ENCODE data around the gene PARPBP. TPM values are rescaled to one million over a fixed set of nuclear protein-coding genes. Genes with fewer than 3 reads are reported as not detected.
"Not testable (repeated sequence)": the region's sequence is repeated elsewhere in the genome, so short reads cannot be mapped to it uniquely, and the experiment has no call there.

Gene PARPBP
- total and polyA plus RNA-seq, 2 donors (not counting 3 experiments of a cell fraction or from before 2014, with no cell fraction given) = 4.2 to 19.0 TPM

- Histone ChIP-seq H3K27ac (ENCODE audit: insufficient read depth, low read depth, low read length) (no peak overlapping the region), H3K27me3 (ENCODE audit: control insufficient read depth in 2 of 2, insufficient read depth in 2 of 2, low read length in 2 of 2) (no peaks in the 10 kb centered on the region), H3K36me3 (ENCODE audit: control insufficient read depth in 2 of 2, extremely low read depth in 1 of 2, insufficient read depth in 2 of 2, low read length in 2 of 2) (peaks cover 2 to 12% of the 10 kb centered on the region in 2 experiments), H3K9ac (replicated peaks; ENCODE audit: extremely low read depth, insufficient read depth, low read length) (no peak overlapping the region), H3K9me3 (replicated peaks; ENCODE audit: control insufficient read depth, insufficient read depth, low read length) (no peaks in the 10 kb centered on the region), H3K9me1 (replicated peaks; ENCODE audit: control insufficient read depth, extremely low read depth, insufficient read depth, low read length) (no peaks in the 10 kb centered on the region), H3K4me1 (ENCODE audit: control insufficient read depth, extremely low read depth, insufficient read depth, low read length) (no peaks in the 10 kb centered on the region), H4K20me1 (replicated peaks; ENCODE audit: control insufficient read depth, extremely low read depth, insufficient read depth, low read length) (no peaks in the 10 kb centered on the region), H2AFZ (ENCODE audit: low read depth, low read length) (no peak overlapping the region), H3K4me2 (ENCODE audit: insufficient read depth, low read length) (no peak overlapping the region), H3K79me2 (ENCODE audit: control insufficient read depth, insufficient read depth, low read length) (no peaks in the 10 kb centered on the region), H3K4me3 (replicated peaks in 1 of 3; ENCODE audit: insufficient read depth in 1 of 3, low read depth in 1 of 3, low read length in 3 of 3) (no peak overlapping the region)
- TF ChIP-seq POLR2A (IDR thresholded peaks at IDR 0.05; ENCODE audit: low read depth, low read length) (no peak), POLR2AphosphoS5 (IDR thresholded peaks at IDR 0.05; ENCODE audit: insufficient read depth, low read depth, low read length) (no peak), JUN (IDR thresholded peaks at IDR 0.05; ENCODE audit: borderline replicate concordance, insufficient read depth, insufficient read length, low read depth) (no peak), EZH2 (IDR thresholded peaks at IDR 0.05; ENCODE audit: borderline replicate concordance, low read depth, low read length, severe bottlenecking) (no peak), GATA2 (IDR thresholded peaks at IDR 0.05; ENCODE audit: insufficient read depth, insufficient read length, low read depth, low read length) (no peak), FOS (IDR thresholded peaks at IDR 0.05; ENCODE audit: borderline replicate concordance, insufficient read depth, low read length) (no peak), MYC (IDR thresholded peaks at IDR 0.05; ENCODE audit: low read depth, low read length) (no peak)
- TF ChIP-seq, protein P1, sequence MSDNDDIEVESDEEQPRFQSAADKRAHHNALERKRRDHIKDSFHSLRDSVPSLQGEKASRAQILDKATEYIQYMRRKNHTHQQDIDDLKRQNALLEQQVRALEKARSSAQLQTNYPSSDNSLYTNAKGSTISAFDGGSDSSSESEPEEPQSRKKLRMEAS (IDR thresholded peaks at IDR 0.05; ENCODE audit: insufficient read depth, insufficient read length) = no peak
- TF ChIP-seq, protein P2, sequence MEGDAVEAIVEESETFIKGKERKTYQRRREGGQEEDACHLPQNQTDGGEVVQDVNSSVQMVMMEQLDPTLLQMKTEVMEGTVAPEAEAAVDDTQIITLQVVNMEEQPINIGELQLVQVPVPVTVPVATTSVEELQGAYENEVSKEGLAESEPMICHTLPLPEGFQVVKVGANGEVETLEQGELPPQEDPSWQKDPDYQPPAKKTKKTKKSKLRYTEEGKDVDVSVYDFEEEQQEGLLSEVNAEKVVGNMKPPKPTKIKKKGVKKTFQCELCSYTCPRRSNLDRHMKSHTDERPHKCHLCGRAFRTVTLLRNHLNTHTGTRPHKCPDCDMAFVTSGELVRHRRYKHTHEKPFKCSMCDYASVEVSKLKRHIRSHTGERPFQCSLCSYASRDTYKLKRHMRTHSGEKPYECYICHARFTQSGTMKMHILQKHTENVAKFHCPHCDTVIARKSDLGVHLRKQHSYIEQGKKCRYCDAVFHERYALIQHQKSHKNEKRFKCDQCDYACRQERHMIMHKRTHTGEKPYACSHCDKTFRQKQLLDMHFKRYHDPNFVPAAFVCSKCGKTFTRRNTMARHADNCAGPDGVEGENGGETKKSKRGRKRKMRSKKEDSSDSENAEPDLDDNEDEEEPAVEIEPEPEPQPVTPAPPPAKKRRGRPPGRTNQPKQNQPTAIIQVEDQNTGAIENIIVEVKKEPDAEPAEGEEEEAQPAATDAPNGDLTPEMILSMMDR (IDR thresholded peaks at IDR 0.05; ENCODE audit: extremely low read depth in 1 of 2, insufficient read depth in 1 of 2, low read depth in 1 of 2, low read length in 2 of 2) = no peak
- no TSS peak for BruUV-seq (replicated peaks)
- CTCF ChIA-PET = interaction anchor here (2.4 to 2.5 kb wide), 2 partner anchors 11 to 14 kb away, joined by 7 to 13 read pairs; no protein-coding TSS in a partner anchor
- POLR2A ChIA-PET = no interaction called here
- FAIRE-seq = no peak
- dilution Hi-C loops (cut with MboI; ENCODE audit: extremely low pct_ligation_motif_present, low sequenced_read_pairs) = no loop called here
- no peak for DNase-seq (ENCODE audit: low read depth, low spot score)
- intact Hi-C loops (cut with micrococcal nuclease) = no loop called here
These were observed 39.1 kb upstream of the PARPBP start for GRCh38 chr12:102080842-102081241.

GRCh38 chr12:102089228-102089835 is 30.7 kb upstream of the PARPBP start:
- H3K27ac ChIP-seq (ENCODE audit: insufficient read depth, low read depth, low read length); POLR2A ChIA-PET; DNase-seq (ENCODE audit: low read depth, low spot score); H3K9me1 ChIP-seq (replicated peaks; ENCODE audit: control insufficient read depth, extremely low read depth, insufficient read depth, low read length); intact Hi-C loops (cut with micrococcal nuclease); H3K4me1 ChIP-seq (ENCODE audit: control insufficient read depth, extremely low read depth, insufficient read depth, low read length); H4K20me1 ChIP-seq (replicated peaks; ENCODE audit: control insufficient read depth, extremely low read depth, insufficient read depth, low read length); H3K36me3 ChIP-seq (ENCODE audit: control insufficient read depth in 2 of 2, extremely low read depth in 1 of 2, insufficient read depth in 2 of 2, low read length in 2 of 2); H3K9ac ChIP-seq (replicated peaks; ENCODE audit: extremely low read depth, insufficient read depth, low read length); H2AFZ ChIP-seq (ENCODE audit: low read depth, low read length); H3K4me3 ChIP-seq (replicated peaks in 1 of 3; ENCODE audit: insufficient read depth in 1 of 3, low read depth in 1 of 3, low read length in 3 of 3); BruUV-seq (replicated peaks); H3K9me3 ChIP-seq (replicated peaks; ENCODE audit: control insufficient read depth, insufficient read depth, low read length); CTCF ChIA-PET; H3K4me2 ChIP-seq (ENCODE audit: insufficient read depth, low read length); dilution Hi-C loops (cut with MboI; ENCODE audit: extremely low pct_ligation_motif_present, low sequenced_read_pairs); H3K79me2 ChIP-seq (ENCODE audit: control insufficient read depth, insufficient read depth, low read length); H3K27me3 ChIP-seq (ENCODE audit: control insufficient read depth in 2 of 2, insufficient read depth in 2 of 2, low read length in 2 of 2); FAIRE-seq: not testable (repeated sequence)

Measured in endothelial cell of umbilical vein (primary cell).